ENCODE measurements around the gene OR1L4. TPM values are rescaled to one million over a fixed set of nuclear protein-coding genes. Genes with fewer than 3 reads are reported as not detected.

OR1L4 gene
- total and polyA plus RNA-seq, 2 donors from 2014 or later = not detected

Other genes starting within 250 kb of the OR1L4 start
- gene OR1J1, start 246.1 kb upstream of the OR1L4 start, total RNA-seq = not detected
- not detected for gene OR1J1, start 246.1 kb upstream of the OR1L4 start, polyA plus RNA-seq (ENCODE audit: insufficient read depth, low read depth, low replicate concordance)
- gene OR1J2, start 213.2 kb upstream of the OR1L4 start, total RNA-seq = not detected
- gene OR1J2, start 213.2 kb upstream of the OR1L4 start, polyA plus RNA-seq (ENCODE audit: insufficient read depth, low read depth, low replicate concordance) = not detected
- gene OR1J4, start 204.8 kb upstream of the OR1L4 start, total RNA-seq = not detected
- gene OR1J4, start 204.8 kb upstream of the OR1L4 start, polyA plus RNA-seq (ENCODE audit: insufficient read depth, low read depth, low replicate concordance) = not detected
- not detected for gene OR1N1, start 196.7 kb upstream of the OR1L4 start, total RNA-seq
- not detected for gene OR1N1, start 196.7 kb upstream of the OR1L4 start, polyA plus RNA-seq (ENCODE audit: insufficient read depth, low read depth, low replicate concordance)
- gene OR1N2, start 170.9 kb upstream of the OR1L4 start, total RNA-seq = not detected
- gene OR1N2, start 170.9 kb upstream of the OR1L4 start, polyA plus RNA-seq (ENCODE audit: insufficient read depth, low read depth, low replicate concordance) = not detected
- not detected for gene OR1L8, start 140.6 kb upstream of the OR1L4 start, total RNA-seq
- not detected for gene OR1L8, start 140.6 kb upstream of the OR1L4 start, polyA plus RNA-seq (ENCODE audit: insufficient read depth, low read depth, low replicate concordance)
- not detected for gene OR1Q1, start 109.3 kb upstream of the OR1L4 start, total RNA-seq
- not detected for gene OR1Q1, start 109.3 kb upstream of the OR1L4 start, polyA plus RNA-seq (ENCODE audit: insufficient read depth, low read depth, low replicate concordance)
- gene OR1B1, start 66.4 kb upstream of the OR1L4 start, total RNA-seq = not detected
- not detected for gene OR1B1, start 66.4 kb upstream of the OR1L4 start, polyA plus RNA-seq (ENCODE audit: insufficient read depth, low read depth, low replicate concordance)
- not detected for gene OR1L1, start 62.3 kb upstream of the OR1L4 start, total RNA-seq
- not detected for gene OR1L1, start 62.3 kb upstream of the OR1L4 start, polyA plus RNA-seq (ENCODE audit: insufficient read depth, low read depth, low replicate concordance)
- gene OR1L3, start 48.9 kb upstream of the OR1L4 start, total RNA-seq = not detected
- not detected for gene OR1L3, start 48.9 kb upstream of the OR1L4 start, polyA plus RNA-seq (ENCODE audit: insufficient read depth, low read depth, low replicate concordance)
- not detected for gene OR1L6, start 18.3 kb downstream of the OR1L4 start, total RNA-seq
- not detected for gene OR1L6, start 18.3 kb downstream of the OR1L4 start, polyA plus RNA-seq (ENCODE audit: insufficient read depth, low read depth, low replicate concordance)
- not detected for gene OR5C1, start 64.9 kb downstream of the OR1L4 start, total RNA-seq
- not detected for gene OR5C1, start 64.9 kb downstream of the OR1L4 start, polyA plus RNA-seq (ENCODE audit: insufficient read depth, low read depth, low replicate concordance)
- gene OR1K1, start 76.1 kb downstream of the OR1L4 start, total RNA-seq = not detected
- not detected for gene OR1K1, start 76.1 kb downstream of the OR1L4 start, polyA plus RNA-seq (ENCODE audit: insufficient read depth, low read depth, low replicate concordance)
- 15.0 TPM for gene PDCL, start 104.6 kb downstream of the OR1L4 start, total RNA-seq
- gene PDCL, start 104.6 kb downstream of the OR1L4 start, polyA plus RNA-seq (ENCODE audit: insufficient read depth, low read depth, low replicate concordance) = 8.3 TPM
- 49.9 TPM for gene RC3H2, start 181.4 kb downstream of the OR1L4 start, total RNA-seq
- 9.8 TPM for gene RC3H2, start 181.4 kb downstream of the OR1L4 start, polyA plus RNA-seq (ENCODE audit: insufficient read depth, low read depth, low replicate concordance)
- gene ZBTB6, start 189.3 kb downstream of the OR1L4 start, total RNA-seq = 9.8 TPM
- 2.0 TPM for gene ZBTB6, start 189.3 kb downstream of the OR1L4 start, polyA plus RNA-seq (ENCODE audit: insufficient read depth, low read depth, low replicate concordance)
- 8.2 TPM for gene ZBTB26, start 207.5 kb downstream of the OR1L4 start, total RNA-seq
- gene ZBTB26, start 207.5 kb downstream of the OR1L4 start, polyA plus RNA-seq (ENCODE audit: insufficient read depth, low read depth, low replicate concordance) = 3.4 TPM
- 61.1 TPM for gene RABGAP1, start 217.0 kb downstream of the OR1L4 start, total RNA-seq
- gene RABGAP1, start 217.0 kb downstream of the OR1L4 start, polyA plus RNA-seq (ENCODE audit: insufficient read depth, low read depth, low replicate concordance) = 13.7 TPM

All from kidney (tissue), 2 donors.